ENCODE data around the gene RFX4. TPM values are rescaled to one million over a fixed set of nuclear protein-coding genes. Genes with fewer than 3 reads are reported as not detected.

RFX4 gene
- polyA plus RNA-seq, 1 donor (not counting 4 experiments of a cell fraction or from before 2014, with no cell fraction given) = not detected

DNA sequence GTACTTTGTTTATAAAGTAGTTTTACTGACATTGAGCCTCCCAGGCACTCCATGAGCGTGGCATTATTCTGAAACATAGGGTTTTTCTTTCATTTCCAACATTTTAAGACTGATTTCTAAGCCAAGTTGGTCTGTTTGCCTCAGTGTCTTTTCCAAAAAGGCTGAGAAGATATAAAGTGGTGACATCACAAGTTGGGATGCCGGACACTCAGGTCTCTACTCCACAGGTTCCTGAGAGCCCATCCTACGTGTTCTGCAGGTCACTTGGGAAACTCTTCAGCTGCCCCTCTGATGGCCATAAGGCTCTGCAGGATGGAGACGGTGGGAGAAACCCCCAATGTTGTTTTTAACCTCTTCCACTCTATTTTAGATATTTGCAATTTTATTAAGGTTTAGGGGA lies 6.0 kb downstream of the RFX4 start:
- no peaks in the 10 kb centered on the region for H4K20me1 ChIP-seq (ENCODE audit: control insufficient read depth, extremely low read depth, insufficient read depth, low read length)
- H3K36me3 ChIP-seq (ENCODE audit: control insufficient read depth in 2 of 2, extremely low read depth in 1 of 2, insufficient read depth in 2 of 2, low read length in 2 of 2) = no peaks in the 10 kb centered on the region
- H3K4me2 ChIP-seq (ENCODE audit: control insufficient read depth, extremely low read depth, insufficient read depth, low read depth, low read length) = no peak overlapping the region
- H3K9ac ChIP-seq (ENCODE audit: control insufficient read depth, extremely low read depth, insufficient read depth, low read length) = no peak overlapping the region
- TF ChIP-seq CTCF (optimal IDR thresholded peaks at IDR 0.05 in 1 of 3, IDR thresholded peaks at IDR 0.05 in 1 of 3, conservative IDR thresholded peaks at IDR 0.05 in 1 of 3; ENCODE audit: extremely low read depth in 1 of 3, insufficient read depth in 2 of 3, low read length in 3 of 3) = no peak
- TF ChIP-seq EZH2 (IDR thresholded peaks at IDR 0.05; ENCODE audit: low read length) = no peak
- H2AFZ ChIP-seq (ENCODE audit: control insufficient read depth, low read length) = no peak overlapping the region
- dilution Hi-C loops (cut with MboI; ENCODE audit: extremely low pct_ligation_motif_present, low sequenced_read_pairs) = no loop called here
- no peak for FAIRE-seq
- no peak overlapping the region for H3K4me3 ChIP-seq (ENCODE audit: control insufficient read depth in 2 of 3, extremely low read depth in 1 of 3, insufficient read depth in 2 of 3, low read depth in 1 of 3, low read length in 3 of 3)
- no peak overlapping the region for H3K27ac ChIP-seq (ENCODE audit: control insufficient read depth, insufficient read depth, low read length)
- peaks cover 69% of the 10 kb centered on the region for H3K27me3 ChIP-seq (ENCODE audit: control insufficient read depth, extremely low read depth, insufficient read depth, low read length)
- no peaks in the 10 kb centered on the region for H3K9me3 ChIP-seq (ENCODE audit: control insufficient read depth, low read depth, low read length)
- no peaks in the 10 kb centered on the region for H3K4me1 ChIP-seq (ENCODE audit: control insufficient read depth, extremely low read depth, insufficient read depth, low read length)
- no peaks in the 10 kb centered on the region for H3K9me1 ChIP-seq (ENCODE audit: control insufficient read depth, extremely low read depth, insufficient read depth, low read length)
- no peaks in the 10 kb centered on the region for H3K79me2 ChIP-seq (ENCODE audit: control insufficient read depth, insufficient read depth, low read length)
- no peak for DNase-seq (ENCODE audit: low read depth, low spot score)

DNA sequence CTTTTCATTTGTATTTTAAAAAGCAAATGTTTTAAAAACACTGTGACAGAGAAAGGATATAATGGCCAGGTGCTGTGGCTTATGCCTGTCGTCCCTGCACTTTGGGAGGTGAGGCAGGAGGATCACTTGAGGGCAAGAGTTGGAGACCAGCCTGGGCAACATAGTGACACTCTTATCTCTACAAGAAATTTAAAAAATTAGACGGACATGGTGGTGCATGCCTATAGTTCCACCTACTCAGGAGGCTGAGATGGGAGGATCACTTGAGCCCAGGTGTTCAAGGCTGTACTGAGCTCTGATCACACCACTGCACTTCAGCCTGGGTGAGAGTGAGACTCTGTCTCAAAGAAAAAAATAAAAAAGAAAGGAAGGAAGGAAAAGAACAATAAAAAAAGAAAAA lies 7.8 kb downstream of the RFX4 start:
- Histone ChIP-seq H3K4me2 (ENCODE audit: control insufficient read depth, extremely low read depth, insufficient read depth, low read depth, low read length) (no peak overlapping the region), H3K79me2 (ENCODE audit: control insufficient read depth, insufficient read depth, low read length) (no peaks in the 10 kb centered on the region), H3K9me3 (ENCODE audit: control insufficient read depth, low read depth, low read length) (no peaks in the 10 kb centered on the region), H3K9ac (ENCODE audit: control insufficient read depth, extremely low read depth, insufficient read depth, low read length) (no peak overlapping the region), H3K27me3 (ENCODE audit: control insufficient read depth, extremely low read depth, insufficient read depth, low read length) (peaks cover 67% of the 10 kb centered on the region), H3K36me3 (ENCODE audit: control insufficient read depth in 2 of 2, extremely low read depth in 1 of 2, insufficient read depth in 2 of 2, low read length in 2 of 2) (no peaks in the 10 kb centered on the region), H3K27ac (ENCODE audit: control insufficient read depth, insufficient read depth, low read length) (no peak overlapping the region), H4K20me1 (ENCODE audit: control insufficient read depth, extremely low read depth, insufficient read depth, low read length) (no peaks in the 10 kb centered on the region), H3K9me1 (ENCODE audit: control insufficient read depth, extremely low read depth, insufficient read depth, low read length) (no peaks in the 10 kb centered on the region), H2AFZ (ENCODE audit: control insufficient read depth, low read length) (no peak overlapping the region), H3K4me3 (ENCODE audit: control insufficient read depth in 2 of 3, extremely low read depth in 1 of 3, insufficient read depth in 2 of 3, low read depth in 1 of 3, low read length in 3 of 3) (no peak overlapping the region), H3K4me1 (ENCODE audit: control insufficient read depth, extremely low read depth, insufficient read depth, low read length) (no peaks in the 10 kb centered on the region)
- TF ChIP-seq EZH2 (IDR thresholded peaks at IDR 0.05; ENCODE audit: low read length) (no peak), CTCF (optimal IDR thresholded peaks at IDR 0.05 in 1 of 3, IDR thresholded peaks at IDR 0.05 in 1 of 3, conservative IDR thresholded peaks at IDR 0.05 in 1 of 3; ENCODE audit: extremely low read depth in 1 of 3, insufficient read depth in 2 of 3, low read length in 3 of 3) (no peak)
- DNase-seq (ENCODE audit: low read depth, low spot score) (no peak), FAIRE-seq (no peak)
- dilution Hi-C loops (cut with MboI; ENCODE audit: extremely low pct_ligation_motif_present, low sequenced_read_pairs) = no loop called here

Data from keratinocyte (primary cell).